OCI-LY1 (cell line): Measurements from ENCODE around the gene NADK.

Source experiments
- EZH2 ChIP-seq: fragments of 200-600 bp; sonication (generic), shearing (Covaris generic); IDR thresholded peaks from 2 replicates; pipeline ENCODE4 v1.8.0; 2017; ENCODE audit warnings: borderline replicate concordance, mixed run types, mild to moderate bottlenecking, antibody characterized with exemption, low read length, moderate library complexity, mixed read lengths
- TF ChIP-seq, protein P1 (sequence below): fragments of 200-600 bp; sonication (generic), shearing (Covaris generic); IDR thresholded peaks from 2 replicates; pipeline ENCODE4 v1.5.1; 2017; ENCODE audit warnings: mild to moderate bottlenecking, antibody characterized with exemption, low read length, moderate library complexity, mixed read lengths

DNA sequence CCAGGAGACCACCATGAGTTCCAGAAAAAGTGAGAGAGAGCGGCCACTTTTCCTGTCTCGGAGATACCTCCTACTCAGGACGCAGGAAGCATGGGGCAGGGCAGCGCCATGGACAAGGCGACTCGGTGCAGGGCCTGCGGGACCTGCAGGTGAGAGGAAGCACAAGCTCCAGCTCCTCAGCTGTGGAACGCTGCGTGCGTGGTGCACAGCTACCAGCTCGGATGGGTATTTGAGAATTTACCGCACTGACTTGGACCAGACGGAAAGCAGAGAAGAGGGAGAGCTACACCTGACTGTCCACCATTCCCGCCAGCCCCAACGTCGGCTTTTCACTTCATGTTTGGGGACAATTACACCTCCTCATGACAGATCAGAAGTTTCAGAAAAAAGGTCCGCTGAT lies 45.9 kb downstream of the NADK start:
- TF ChIP-seq, protein P1, sequence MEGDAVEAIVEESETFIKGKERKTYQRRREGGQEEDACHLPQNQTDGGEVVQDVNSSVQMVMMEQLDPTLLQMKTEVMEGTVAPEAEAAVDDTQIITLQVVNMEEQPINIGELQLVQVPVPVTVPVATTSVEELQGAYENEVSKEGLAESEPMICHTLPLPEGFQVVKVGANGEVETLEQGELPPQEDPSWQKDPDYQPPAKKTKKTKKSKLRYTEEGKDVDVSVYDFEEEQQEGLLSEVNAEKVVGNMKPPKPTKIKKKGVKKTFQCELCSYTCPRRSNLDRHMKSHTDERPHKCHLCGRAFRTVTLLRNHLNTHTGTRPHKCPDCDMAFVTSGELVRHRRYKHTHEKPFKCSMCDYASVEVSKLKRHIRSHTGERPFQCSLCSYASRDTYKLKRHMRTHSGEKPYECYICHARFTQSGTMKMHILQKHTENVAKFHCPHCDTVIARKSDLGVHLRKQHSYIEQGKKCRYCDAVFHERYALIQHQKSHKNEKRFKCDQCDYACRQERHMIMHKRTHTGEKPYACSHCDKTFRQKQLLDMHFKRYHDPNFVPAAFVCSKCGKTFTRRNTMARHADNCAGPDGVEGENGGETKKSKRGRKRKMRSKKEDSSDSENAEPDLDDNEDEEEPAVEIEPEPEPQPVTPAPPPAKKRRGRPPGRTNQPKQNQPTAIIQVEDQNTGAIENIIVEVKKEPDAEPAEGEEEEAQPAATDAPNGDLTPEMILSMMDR, result no peak
- no peak for TF ChIP-seq EZH2
